Mucosa of gallbladder (tissue), 1 donor: Measurements from ENCODE around the gene UAP1L1. TPM values are rescaled to one million over a fixed set of nuclear protein-coding genes. Genes with fewer than 3 reads are reported as not detected.

Experiments used
- DNase-seq: peaks from one replicate; pipeline ENCODE4 v3.0.0-alpha.2; 2020; ENCODE audit warnings: low spot score
- total RNA-seq: library from RNA; stranded (reverse); gene quantifications from one replicate; pipeline ENCODE4 v1.2.1, GENCODE V29; 2021
- donor health status: DM: no; HTN: no; CAD: no.

Gene UAP1L1
- total RNA-seq, 1 donor from 2014 or later, result 10.5 TPM

- no peak for DNase-seq
These were observed 2.6 kb upstream of the UAP1L1 start for GRCh38 chr9:137074657-137075274.

DNA sequence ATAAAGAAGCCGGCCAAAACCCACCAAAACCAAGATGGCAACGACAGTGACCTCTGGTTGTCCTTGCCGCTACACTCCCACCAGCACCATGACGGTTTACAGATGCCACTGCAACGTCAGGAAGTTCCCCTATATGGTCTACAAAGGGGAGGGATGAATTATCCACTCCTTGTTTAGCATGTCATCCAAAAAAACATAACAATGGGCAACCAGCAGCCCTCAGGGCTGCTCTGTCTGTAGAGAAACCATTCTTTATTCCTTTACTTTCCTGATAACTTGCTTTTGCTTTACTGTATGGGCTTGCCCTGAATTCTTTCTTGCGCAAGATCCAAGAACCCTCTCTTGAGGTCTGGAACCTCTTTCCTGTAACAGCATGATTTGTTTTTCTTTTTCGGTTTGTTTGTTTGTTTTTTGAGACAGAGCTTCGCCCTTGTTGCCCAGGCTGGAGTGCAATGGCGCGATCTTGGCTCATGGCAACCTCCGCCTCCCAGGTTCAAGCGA, 2.0 kb upstream of the UAP1L1 start:
- no peak for DNase-seq

DNA sequence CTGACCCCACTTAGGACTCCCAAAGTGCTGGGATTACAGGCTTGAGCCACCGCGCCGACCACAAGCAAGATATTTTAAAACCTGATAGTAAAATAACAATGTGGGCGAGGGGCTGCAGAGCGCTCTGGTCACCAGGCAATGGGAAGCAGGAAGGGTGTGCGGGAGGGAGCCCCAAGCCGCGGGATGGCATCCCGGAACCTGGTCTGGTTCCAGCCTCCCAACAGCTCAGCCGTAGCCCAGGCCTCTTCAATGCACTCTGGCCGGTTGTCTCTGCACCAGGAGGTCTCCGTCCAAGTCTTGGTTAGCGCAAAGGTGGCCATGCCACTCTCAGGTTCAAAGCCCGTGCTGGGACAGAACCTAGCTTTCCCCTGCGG, 694 bp upstream of the UAP1L1 start:
- DNase-seq, result no peak

DNA sequence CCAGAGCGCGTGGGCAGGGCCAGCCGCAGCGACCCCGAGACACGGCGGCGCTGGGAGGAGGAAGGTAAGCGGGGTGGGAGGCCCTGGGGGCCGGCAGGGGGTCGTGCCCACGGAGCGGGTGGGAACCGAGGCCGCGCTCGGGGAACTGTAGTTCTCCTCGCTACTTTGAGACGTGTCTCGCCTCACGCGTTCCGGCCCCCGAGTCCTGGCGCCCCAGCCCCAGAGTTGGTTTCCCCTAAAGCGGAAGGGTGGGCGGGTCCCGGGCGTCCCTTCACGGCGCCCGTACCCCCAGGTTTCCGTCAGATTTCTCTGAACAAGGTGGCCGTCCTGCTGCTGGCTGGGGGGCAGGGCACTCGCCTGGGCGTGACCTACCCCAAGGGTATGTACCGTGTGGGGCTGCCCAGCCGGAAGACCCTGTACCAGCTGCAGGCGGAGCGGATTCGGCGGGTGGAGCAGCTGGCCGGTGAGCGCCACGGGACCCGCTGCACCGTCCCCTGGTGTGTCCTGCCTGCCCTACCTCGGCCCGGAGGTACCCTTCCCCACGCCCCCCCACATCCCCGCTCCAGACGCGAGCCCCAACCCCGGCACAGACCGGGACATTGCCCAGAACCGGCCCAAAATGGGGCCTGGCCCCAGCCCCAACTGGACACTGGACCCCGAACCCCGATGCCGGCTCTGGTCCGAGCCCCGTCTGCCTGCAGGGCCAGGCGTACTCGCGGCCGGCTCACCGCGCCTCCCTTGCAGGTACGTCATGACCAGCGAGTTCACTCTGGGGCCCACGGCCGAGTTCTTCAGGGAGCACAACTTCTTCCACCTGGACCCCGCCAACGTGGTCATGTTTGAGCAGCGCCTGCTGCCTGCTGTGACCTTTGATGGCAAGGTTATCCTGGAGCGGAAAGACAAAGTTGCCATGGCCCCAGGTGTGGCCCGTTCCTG, 709 bp downstream of the UAP1L1 start:
- DNase-seq, result no peak

DNA sequence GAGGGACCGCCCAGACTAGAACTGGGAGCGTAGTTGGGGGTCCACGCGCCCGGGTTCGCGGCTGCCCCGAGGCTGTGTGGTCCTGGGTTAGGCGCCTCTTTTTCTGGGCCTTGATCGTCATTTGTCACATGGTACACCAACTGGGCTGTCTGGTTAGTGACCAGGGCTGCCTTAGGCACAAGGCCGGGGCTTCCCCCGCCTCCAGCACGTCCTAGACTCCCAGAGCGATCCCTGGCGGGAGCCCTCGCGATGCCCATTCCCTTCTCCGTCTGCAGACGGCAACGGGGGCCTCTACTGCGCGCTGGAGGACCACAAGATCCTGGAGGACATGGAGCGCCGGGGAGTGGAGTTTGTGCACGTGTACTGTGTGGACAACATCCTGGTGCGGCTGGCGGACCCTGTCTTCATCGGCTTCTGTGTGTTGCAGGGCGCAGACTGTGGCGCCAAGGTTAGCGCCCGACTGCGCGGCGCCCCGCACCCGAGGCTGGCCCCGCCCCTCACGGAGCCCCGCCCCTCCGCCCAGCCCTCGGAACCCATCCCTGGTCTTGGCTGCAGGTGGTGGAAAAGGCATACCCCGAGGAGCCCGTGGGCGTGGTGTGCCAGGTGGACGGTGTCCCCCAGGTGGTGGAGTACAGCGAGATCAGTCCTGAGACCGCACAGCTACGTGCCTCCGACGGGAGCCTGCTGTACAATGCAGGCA, 1.5 kb downstream of the UAP1L1 start:
- no peak for DNase-seq

DNA sequence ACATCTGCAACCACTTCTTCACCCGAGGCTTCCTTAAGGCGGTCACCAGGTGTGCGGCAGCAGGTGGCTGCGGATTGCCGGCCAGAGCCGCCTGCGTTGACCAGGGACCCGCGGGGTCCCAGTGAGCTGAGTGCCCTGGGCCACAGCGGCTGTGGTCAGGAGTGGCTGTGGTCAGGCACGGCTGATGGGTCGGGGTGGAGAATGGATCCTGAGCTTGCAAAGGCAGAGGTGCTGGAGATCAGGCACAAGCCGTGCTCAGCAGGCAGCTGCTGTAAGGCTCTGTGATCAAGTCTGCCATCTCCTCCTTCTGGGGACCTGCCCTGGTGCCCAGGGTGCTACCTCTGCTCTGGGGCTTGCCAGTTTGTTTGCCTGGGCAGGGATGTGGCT, 2.1 kb downstream of the UAP1L1 start:
- no peak for DNase-seq

DNA sequence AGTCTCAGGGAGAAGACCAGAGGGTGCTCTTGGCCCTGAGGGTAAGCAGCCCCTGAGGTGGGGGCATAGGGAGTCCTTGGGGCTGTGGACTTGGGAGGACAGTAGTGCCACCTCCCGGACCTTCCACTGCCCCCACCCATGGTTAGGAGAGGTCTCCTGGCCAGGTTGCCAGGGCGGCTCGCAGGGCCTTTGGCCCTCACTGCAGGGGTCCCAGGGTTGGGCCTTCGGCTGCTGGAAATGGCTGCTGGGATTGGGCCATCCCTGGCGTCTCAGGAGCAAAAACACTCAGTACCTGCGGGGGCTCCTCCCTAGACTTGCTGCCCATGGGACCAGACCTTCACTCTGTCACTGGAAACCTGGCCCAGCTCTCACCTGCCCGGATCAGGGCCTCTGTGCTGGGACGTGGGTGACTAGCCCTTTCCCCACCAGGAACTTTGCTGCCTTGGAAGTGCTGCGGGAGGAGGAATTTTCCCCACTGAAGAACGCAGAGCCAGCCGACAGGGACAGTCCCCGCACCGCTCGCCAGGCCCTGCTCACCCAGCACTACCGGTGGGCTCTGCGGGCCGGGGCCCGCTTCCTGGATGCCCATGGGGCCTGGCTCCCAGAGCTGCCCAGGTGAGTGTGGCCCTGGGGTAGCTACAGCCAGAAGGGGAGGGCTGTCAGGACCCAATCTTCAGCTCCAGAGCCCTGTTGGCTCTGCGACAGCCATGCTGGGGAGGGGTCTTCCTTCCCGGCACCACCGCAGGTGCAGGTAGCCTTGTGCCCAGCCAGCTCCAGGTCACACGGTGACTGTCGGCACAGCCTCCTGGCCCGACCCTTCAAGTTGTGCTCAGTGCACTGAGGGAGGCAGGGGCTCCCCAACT, 3.2 kb downstream of the UAP1L1 start:
- DNase-seq, result no peak

GRCh38 chr9:137082222-137082924, 5.1 kb downstream of the UAP1L1 start:
- DNase-seq, result no peak

GRCh38 chr9:137082925-137083290, 5.6 kb downstream of the UAP1L1 start:
- DNase-seq, result no peak

DNA sequence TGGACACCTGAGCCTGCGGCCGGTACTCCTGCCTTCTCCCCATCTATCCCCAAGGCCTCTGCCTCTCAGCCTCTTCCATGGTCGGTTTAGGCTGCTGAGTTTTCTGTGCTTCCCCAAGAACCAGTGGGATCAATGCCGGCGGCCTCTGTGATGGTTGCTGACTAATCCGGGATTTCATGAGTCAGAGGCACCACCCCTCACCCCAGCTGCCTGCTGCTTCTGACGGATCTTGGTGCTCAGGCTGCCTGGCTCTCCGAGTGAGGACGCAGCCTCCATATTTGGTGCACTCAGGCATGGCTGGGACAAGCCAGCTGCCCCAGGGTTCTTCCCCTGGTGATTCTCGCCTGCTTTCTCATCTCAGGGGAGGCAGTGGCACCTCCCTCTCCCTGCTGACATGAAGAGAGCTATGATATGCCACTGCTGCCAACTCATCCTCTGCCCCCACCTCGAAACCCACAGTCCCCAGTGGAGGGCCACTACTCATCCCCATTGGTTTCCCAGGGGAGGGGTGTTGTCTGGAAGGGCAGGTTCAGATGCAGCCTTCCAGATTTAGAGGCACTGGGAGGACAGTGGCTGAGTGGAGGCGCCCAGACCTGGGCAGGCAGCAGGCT, 6.2 kb downstream of the UAP1L1 start:
- DNase-seq, result peak; percentile 65

- no peak for DNase-seq
These were observed 7.2 kb downstream of the UAP1L1 start for GRCh38 chr9:137084526-137084925.

DNA sequence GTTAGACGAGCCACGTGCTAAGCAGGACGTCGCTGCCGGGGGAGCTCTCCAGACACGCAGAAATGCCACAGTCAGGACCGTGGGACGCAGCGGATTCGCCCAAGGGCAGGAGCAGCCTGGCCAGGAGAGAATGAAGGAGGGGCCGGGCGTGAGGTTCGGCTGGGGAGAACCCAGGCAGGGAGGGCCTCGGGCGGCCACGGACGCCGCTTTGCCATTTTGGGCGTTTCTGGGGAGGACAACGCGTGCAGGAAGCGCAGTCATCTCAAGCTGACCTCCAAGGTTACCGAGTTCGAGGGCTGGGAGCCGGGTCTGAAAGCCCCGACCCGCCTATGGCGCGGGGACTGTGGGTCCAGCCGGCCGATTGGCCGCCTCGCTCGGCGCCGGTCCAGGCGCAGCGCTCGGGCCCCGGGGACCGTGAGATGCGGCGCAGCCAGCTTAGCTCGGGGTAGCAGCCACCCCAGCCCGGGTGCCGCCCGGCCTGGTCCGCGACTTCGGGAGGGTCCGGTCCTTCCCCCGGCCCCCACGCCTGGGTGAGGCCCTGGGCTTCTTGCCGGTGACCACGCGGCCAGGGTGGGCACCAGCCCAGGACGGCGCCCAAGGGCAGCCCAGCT, 8.7 kb downstream of the UAP1L1 start:
- no peak for DNase-seq

DNA sequence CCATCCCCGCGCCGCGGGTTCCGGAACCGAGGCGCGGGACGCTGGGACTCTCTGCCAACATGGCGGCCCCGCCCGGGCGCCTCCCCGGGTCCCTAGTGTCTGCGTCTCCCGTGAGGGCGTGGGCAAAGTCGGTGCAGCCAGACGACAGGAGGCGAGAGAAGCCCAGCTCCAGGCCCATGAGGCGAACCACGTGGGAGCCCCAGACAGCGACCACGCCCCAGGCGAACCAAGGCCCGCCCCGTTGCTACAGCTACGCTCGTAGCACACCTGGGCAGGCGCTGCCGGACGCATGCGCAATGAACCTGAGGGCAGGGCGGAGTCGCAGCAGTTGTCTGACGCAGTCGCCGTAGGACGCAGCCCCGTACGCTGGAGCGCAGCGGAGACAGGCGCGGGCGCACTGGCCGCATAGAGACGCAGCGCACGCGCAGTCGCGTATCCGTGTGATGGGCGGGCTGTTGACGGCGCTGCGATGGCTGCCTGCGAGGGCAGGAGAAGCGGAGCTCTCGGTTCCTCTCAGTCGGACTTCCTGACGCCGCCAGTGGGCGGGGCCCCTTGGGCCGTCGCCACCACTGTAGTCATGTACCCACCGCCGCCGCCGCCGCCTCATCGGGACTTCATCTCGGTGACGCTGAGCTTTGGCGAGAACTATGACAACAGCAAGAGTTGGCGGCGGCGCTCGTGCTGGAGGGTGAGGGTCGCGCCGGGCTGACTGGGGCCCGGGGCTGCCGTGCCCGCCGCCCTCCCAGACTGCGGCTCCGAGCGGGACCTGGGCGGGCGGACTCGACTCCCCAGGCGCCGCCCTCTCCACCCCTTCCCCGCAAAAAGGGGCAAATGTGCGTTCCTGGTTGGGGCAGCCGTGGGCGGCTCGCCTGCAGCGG, 9.5 kb downstream of the UAP1L1 start, which contains the start of gene MAN1B1:
Gene MAN1B1, plus strand, starts transcription at position 455 of the 878 bp plus-strand sequence. Its CDS starts 15 bp downstream, at position 470.
- peak; percentile 99 for DNase-seq

GRCh38 chr9:137087409-137087925, 10.2 kb downstream of the UAP1L1 start:
- DNase-seq, result no peak

DNA sequence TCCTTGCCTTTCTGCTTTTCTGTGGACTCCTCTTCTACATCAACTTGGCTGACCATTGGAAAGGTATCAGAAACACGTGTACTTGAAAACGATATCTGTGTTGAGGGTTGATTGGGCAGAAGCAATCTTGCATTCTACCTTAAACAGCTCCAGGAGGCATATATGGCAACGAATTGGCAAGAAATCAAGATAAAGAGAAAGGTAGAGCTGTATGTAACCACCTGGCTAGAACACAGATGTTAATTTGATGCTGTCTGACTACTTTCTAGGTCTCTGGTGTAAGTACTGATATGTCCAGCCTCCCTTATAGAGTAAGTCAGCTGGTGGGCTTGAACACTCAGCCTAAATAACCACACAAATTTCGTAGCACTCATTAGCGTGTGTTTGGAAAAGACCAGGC, 10.8 kb downstream of the UAP1L1 start:
- no peak for DNase-seq

DNA sequence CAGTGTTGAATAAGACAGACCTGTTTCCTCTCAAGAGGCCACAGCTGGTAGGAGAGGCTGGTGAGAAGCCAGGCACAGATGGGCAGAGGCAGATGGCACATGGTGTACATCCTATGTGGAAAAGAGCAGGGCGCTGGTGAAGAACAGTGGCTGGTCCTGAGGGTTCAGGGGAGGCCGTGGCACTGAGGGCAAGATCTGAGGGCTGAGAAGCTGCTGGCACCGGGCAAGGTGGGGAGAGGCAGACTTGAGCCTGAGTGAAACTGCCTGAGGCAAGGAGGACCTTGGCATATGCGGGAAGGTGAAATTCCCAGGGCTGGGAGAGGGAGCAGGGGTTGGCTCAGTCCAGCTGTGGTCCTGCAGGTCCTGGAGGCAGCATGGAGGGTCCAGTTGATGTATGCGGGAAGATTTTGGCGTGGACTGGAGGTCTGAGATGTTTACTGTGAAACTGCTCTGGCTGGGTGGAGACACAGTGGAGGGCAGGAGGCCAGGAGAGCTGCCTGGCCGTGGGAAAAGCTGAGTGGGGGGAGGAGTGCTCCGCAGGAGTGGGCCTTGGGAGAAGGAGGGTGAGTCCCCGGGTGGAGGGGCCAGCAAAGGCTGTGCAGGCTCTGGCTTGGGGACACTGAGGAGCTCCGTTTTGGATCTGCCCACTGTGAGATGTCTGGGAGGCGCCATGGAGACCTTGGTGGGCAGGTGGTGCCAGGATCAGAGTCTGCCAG, 12.1 kb downstream of the UAP1L1 start:
- DNase-seq, result no peak

GRCh38 chr9:137095664-137096517, 18.6 kb downstream of the UAP1L1 start:
- DNase-seq, result no peak
